ENCODE data around the gene CRYGS. TPM values are rescaled to one million over a fixed set of nuclear protein-coding genes. Genes with fewer than 3 reads are reported as not detected.
"Not testable (repeated sequence)": the region's sequence is repeated elsewhere in the genome, so short reads cannot be mapped to it uniquely, and the experiment has no call there.

Gene CRYGS
- total RNA-seq, 4 donors from 2014 or later, result 0.39 to 3.1 (median 3.1) TPM; not detected in 1

DNA sequence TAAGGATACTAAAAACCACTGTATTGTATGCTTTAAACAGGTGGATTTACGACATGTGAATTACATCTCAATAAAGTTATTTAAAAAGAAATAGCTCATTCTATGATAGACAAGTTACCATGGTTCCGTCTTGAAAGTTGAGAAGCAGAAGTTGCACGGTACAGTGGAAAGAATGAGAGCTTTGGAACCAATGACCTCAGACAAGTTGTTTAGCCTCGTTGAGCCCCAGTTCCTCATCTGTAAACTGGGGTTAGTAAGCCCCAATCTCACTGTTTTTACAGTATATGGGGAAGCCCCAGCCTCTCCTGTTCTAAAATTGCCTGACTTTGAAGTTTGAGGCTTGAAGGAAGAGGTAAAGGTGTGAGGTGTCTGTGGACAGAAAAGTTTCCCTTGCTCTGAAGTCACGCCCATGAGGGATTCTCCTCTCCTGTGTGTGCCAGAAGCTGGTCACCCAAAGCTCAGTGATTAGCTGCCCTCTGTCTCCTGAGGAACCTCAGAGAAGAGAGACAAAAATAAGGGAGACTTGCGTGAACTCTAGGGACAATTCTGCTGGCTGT lies 10.0 kb downstream of the CRYGS start:
- H3K27ac ChIP-seq, result no peak overlapping the region
- peaks cover 0 to 9% (median 0%) of the 10 kb centered on the region in 3 donors for H3K4me1 ChIP-seq
- TF ChIP-seq, protein P1, sequence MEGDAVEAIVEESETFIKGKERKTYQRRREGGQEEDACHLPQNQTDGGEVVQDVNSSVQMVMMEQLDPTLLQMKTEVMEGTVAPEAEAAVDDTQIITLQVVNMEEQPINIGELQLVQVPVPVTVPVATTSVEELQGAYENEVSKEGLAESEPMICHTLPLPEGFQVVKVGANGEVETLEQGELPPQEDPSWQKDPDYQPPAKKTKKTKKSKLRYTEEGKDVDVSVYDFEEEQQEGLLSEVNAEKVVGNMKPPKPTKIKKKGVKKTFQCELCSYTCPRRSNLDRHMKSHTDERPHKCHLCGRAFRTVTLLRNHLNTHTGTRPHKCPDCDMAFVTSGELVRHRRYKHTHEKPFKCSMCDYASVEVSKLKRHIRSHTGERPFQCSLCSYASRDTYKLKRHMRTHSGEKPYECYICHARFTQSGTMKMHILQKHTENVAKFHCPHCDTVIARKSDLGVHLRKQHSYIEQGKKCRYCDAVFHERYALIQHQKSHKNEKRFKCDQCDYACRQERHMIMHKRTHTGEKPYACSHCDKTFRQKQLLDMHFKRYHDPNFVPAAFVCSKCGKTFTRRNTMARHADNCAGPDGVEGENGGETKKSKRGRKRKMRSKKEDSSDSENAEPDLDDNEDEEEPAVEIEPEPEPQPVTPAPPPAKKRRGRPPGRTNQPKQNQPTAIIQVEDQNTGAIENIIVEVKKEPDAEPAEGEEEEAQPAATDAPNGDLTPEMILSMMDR (IDR thresholded peaks at IDR 0.05), result no peak
- no peak for TF ChIP-seq EP300 (IDR thresholded peaks at IDR 0.05)
- TF ChIP-seq POLR2AphosphoS5 (IDR thresholded peaks at IDR 0.05), result no peak
- no peak for TF ChIP-seq POLR2A (IDR thresholded peaks at IDR 0.05)
- peak; percentile 43 for ATAC-seq
- H3K36me3 ChIP-seq, result peaks cover 0 to 6% of the 10 kb centered on the region in 2 donors
- WGBS, 2 donors (ENCODE audit: low coverage in 1 of 2), result 82 to 89% methylated on average over 4 to 6 of the region's 6 CpGs
- no peaks in the 10 kb centered on the region for H3K27me3 ChIP-seq
- H3K9me3 ChIP-seq, result no peaks in the 10 kb centered on the region
- H3K4me3 ChIP-seq, result no peak overlapping the region

DNA sequence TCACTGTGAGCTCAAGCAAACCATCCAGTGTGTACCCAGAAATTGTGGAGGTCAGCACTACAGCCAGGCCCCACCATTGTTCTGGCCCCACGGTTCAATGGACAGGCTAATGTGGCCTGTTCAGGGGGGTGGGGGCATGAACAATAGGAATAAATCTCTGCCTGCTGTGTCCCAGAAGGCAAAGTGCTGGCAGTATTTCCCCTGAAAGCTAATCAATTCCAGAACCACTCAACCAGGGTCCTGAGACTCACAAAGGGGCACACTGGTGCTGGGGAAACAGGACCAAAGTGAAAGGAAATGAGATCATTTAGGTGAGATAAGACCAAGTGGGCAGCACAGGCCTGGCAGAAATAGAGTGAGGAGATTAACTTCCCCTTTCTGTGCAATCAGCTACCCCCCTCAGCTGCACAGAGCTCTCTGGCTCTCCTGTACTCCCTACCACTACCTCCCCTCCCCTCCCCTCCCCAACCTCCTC lies 11.5 kb downstream of the CRYGS start:
- no peaks in the 10 kb centered on the region for H3K36me3 ChIP-seq
- no peak overlapping the region for H3K27ac ChIP-seq
- WGBS, 2 donors (ENCODE audit: low coverage in 1 of 2), result 80% methylated on average over 1 of the region's 1 CpG; no CpG with 5 or more reads in 1 of the 2 donors
- ATAC-seq, result no peak
- H3K4me3 ChIP-seq, result no peak overlapping the region
- H3K4me1 ChIP-seq, result peaks cover 0 to 9% (median 0%) of the 10 kb centered on the region in 3 donors
- H3K27me3 ChIP-seq, result no peaks in the 10 kb centered on the region
- no peaks in the 10 kb centered on the region for H3K9me3 ChIP-seq
- TF ChIP-seq EP300 (IDR thresholded peaks at IDR 0.05), result no peak
- no peak for TF ChIP-seq POLR2A (IDR thresholded peaks at IDR 0.05)
- TF ChIP-seq POLR2AphosphoS5 (IDR thresholded peaks at IDR 0.05), result no peak

- not testable (repeated sequence) for H3K4me1 ChIP-seq, H3K4me3 ChIP-seq, H3K27me3 ChIP-seq, ATAC-seq, H3K27ac ChIP-seq, H3K9me3 ChIP-seq, H3K36me3 ChIP-seq
- WGBS, 2 donors (ENCODE audit: low coverage in 1 of 2), result 92% methylated on average over 3 of the region's 3 CpGs; no CpG with 5 or more reads in 1 of the 2 donors
These were observed 12.5 kb downstream of the CRYGS start for GRCh38 chr3:186531694-186532093.

GRCh38 chr3:186530415-186530814 lies 13.8 kb downstream of the CRYGS start:
- ATAC-seq, result no peak
- H3K27me3 ChIP-seq, result no peaks in the 10 kb centered on the region
- no peaks in the 10 kb centered on the region for H3K36me3 ChIP-seq
- TF ChIP-seq EP300 (IDR thresholded peaks at IDR 0.05), result no peak
- TF ChIP-seq POLR2AphosphoS5 (IDR thresholded peaks at IDR 0.05), result no peak
- TF ChIP-seq POLR2A (IDR thresholded peaks at IDR 0.05), result no peak
- TF ChIP-seq, protein P1 (IDR thresholded peaks at IDR 0.05), result no peak
- no peaks in the 10 kb centered on the region for H3K9me3 ChIP-seq
- H3K4me3 ChIP-seq, result no peak overlapping the region
- H3K4me1 ChIP-seq, result no peaks in the 10 kb centered on the region
- H3K27ac ChIP-seq, result no peak overlapping the region

DNA sequence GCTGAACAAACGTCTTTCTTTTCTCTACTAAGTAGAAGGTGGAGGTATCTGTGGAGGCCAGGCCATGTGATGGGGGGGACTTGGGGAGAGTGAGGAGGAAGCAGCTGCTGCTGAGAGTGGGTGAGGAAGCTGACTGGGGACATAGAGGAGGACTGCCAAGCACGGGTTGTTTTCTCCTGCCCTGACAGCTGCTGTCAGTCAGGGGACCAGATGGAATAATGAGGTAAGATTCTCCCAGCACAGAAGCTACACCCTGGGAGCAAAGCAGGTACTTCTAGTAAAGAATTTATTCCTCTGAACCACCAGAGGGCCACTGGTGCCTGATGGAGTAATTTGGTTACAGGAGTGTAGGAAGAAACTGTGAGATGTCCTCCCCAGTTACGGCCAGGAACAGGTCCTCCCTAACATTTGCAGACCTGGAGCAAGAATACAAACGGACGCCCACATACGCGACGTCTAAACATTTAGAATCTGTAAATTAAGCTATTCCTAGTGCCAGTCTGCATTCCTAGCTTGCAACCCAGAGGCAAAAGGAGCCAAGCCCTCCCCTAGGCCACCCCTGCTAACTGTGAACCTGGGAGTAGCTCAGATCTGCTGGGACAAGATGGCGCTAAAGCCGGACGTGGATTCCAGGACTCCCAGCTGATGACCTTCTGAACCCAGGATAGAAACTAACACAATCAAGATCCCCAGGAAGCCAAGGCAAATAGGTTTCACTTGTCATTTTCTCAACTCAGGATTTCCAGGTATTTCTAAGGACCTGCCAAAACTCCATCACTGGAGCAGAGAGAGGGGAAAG lies 14.8 kb downstream of the CRYGS start:
- no peaks in the 10 kb centered on the region for H3K4me1 ChIP-seq
- no peaks in the 10 kb centered on the region for H3K9me3 ChIP-seq
- no peak for ATAC-seq
- no peak overlapping the region for H3K4me3 ChIP-seq
- H3K27me3 ChIP-seq, result no peaks in the 10 kb centered on the region
- 76 to 82% methylated on average over 8 to 9 of the region's 11 CpGs for WGBS, 2 donors (ENCODE audit: low coverage in 1 of 2)
- no peaks in the 10 kb centered on the region for H3K36me3 ChIP-seq
- TF ChIP-seq, protein P1 (IDR thresholded peaks at IDR 0.05), result no peak
- TF ChIP-seq POLR2AphosphoS5 (IDR thresholded peaks at IDR 0.05) (no peak), POLR2A (IDR thresholded peaks at IDR 0.05) (no peak), EP300 (IDR thresholded peaks at IDR 0.05) (no peak)
- H3K27ac ChIP-seq, result no peak overlapping the region

DNA sequence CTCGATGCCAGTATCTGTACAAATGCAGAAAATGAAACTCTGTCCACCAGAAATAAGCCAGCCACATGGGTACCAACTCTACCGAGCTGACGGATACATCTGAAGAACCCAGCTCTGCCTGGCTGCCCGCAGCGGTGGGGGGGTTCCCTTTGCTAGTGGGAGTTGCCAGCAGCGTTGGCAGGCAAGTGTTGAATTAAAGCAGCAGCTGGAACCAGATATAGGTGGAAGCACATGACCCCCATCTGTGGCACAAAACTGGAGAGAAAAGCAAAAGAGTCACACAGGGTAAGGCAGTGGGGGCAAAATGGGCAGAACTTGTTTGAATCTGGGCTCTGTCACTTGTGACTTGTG lies 17.9 kb downstream of the CRYGS start:
- H3K4me3 ChIP-seq, result no peak overlapping the region
- no peaks in the 10 kb centered on the region for H3K9me3 ChIP-seq
- no peaks in the 10 kb centered on the region for H3K36me3 ChIP-seq
- TF ChIP-seq, protein P1 (IDR thresholded peaks at IDR 0.05), result no peak
- no peak for TF ChIP-seq POLR2A (IDR thresholded peaks at IDR 0.05)
- TF ChIP-seq EP300 (IDR thresholded peaks at IDR 0.05), result no peak
- TF ChIP-seq POLR2AphosphoS5 (IDR thresholded peaks at IDR 0.05), result no peak
- WGBS, 2 donors (ENCODE audit: low coverage in 1 of 2), result 63 to 95% methylated on average over 3 to 6 of the region's 6 CpGs
- no peaks in the 10 kb centered on the region for H3K27me3 ChIP-seq
- no peaks in the 10 kb centered on the region for H3K4me1 ChIP-seq
- H3K27ac ChIP-seq, result no peak overlapping the region
- ATAC-seq, result no peak

All from gastroesophageal sphincter (tissue), 4 donors.